Natural killer cell (primary cell): ENCODE results near the gene NT5C1A. TPM values are rescaled to one million over a fixed set of nuclear protein-coding genes. Genes with fewer than 3 reads are reported as not detected.

Experiments used
- ATAC-seq, 3 donors: fragments of 150-1000 bp in 2 of 3; fragments of 200-7000 bp in 1 of 3; cut with Tn5 transposase; 1 replicate in 1 of 3; 2 replicates in 2 of 3; pipeline ENCODE4 v1.10.0; 2021; ENCODE audit warnings: mild to moderate bottlenecking in 2 of 3, moderate library complexity in 2 of 3
- DNase-seq, 2 donors: peaks; one replicate each; pipeline versions ENCODE4 v3.0.0 to v3.0.0-alpha.2; 2013 to 2021; ENCODE audit warnings: mixed read lengths in 1 of 2
- H3K27ac ChIP-seq: one replicate; pipeline ENCODE4 v1.5.1; 2013; ENCODE audit warnings: mild to moderate bottlenecking, low read length
- H3K27me3 ChIP-seq: one replicate; pipeline ENCODE4 v1.6.1; 2013; ENCODE audit warnings: low read length; ENCODE audit not compliant: control insufficient read depth, insufficient read depth
- H3K36me3 ChIP-seq: one replicate; pipeline ENCODE4 v1.6.1; 2013; ENCODE audit warnings: low read length; ENCODE audit not compliant: control insufficient read depth, insufficient read depth
- H3K4me1 ChIP-seq: one replicate; pipeline ENCODE4 v1.6.1; 2013; ENCODE audit warnings: low read length; ENCODE audit not compliant: control insufficient read depth, insufficient read depth
- H3K4me3 ChIP-seq: one replicate; pipeline ENCODE4 v1.5.1; 2013; ENCODE audit warnings: low read length
- H3K9me3 ChIP-seq: one replicate; pipeline ENCODE4 v1.6.1; 2013; ENCODE audit warnings: low read length; ENCODE audit not compliant: control insufficient read depth, insufficient read depth
- H3K27ac Mint-ChIP-seq, 2 donors: one replicate each; pipeline ENCODE4 v1.8.0; 2022; ENCODE audit warnings: mild to moderate bottlenecking in 2 of 2, mixed read lengths in 2 of 2, moderate library complexity in 1 of 2
- H3K27me3 Mint-ChIP-seq, 2 donors: one replicate each; pipeline ENCODE4 v1.8.0; 2022; ENCODE audit warnings: low read depth in 2 of 2, mixed read lengths in 2 of 2
- H3K36me3 Mint-ChIP-seq: one replicate; pipeline ENCODE4 v1.8.0; 2022; ENCODE audit warnings: mixed read lengths
- H3K4me1 Mint-ChIP-seq, 2 donors: one replicate each; pipeline ENCODE4 v1.8.0; 2022; ENCODE audit warnings: mixed read lengths in 2 of 2
- H3K4me3 Mint-ChIP-seq: one replicate; pipeline ENCODE4 v1.8.0; 2022; ENCODE audit warnings: mild to moderate bottlenecking, moderate library complexity, mixed read lengths
- H3K9me3 Mint-ChIP-seq, 2 donors: one replicate each; pipeline ENCODE4 v1.8.0; 2022; ENCODE audit warnings: mixed read lengths in 2 of 2
- WGBS: methylation state at CpG from one replicate; pipeline ENCODE4 v1.1.7; 2013; ENCODE audit warnings: missing lambda C conversion rate; ENCODE audit not compliant: insufficient coverage; 5-methylcytosine and 5-hydroxymethylcytosine counted together
- intact Hi-C: fragments of 100-400 bp; cut with micrococcal nuclease; formaldehyde crosslinking; loops from one replicate; pipeline ENCODE4 v1.14.2; 2022
- total RNA-seq, 4 donors: library from RNA; stranded (reverse); fragments of 120-200 nt in 1 of 4; gene quantifications; one replicate each; pipeline versions ENCODE4 v1.2.3 to v1.2.4, GENCODE V29; 2013 to 2022
- TF ChIP-seq, protein P1 (sequence below): fragments of 200-600 bp; IDR thresholded peaks from one replicate; pipeline ENCODE4 v1.8.0; 2022; ENCODE audit warnings: antibody characterized with exemption

The NT5C1A gene
- total RNA-seq, 3 donors from 2014 or later (not counting 1 experiment from before 2014, with no cell fraction given): not detected

- peaks cover 14% of the 10 kb centered on the region for H3K4me1 ChIP-seq
- H3K9me3 ChIP-seq: no peaks in the 10 kb centered on the region
- H3K36me3 ChIP-seq: no peaks in the 10 kb centered on the region
- 40% methylated on average over 1 of the region's 1 CpG for WGBS
- Mint-ChIP-seq H3K27ac (no peak overlapping the region), H3K9me3 (no peaks in the 10 kb centered on the region), H3K4me3 (no peak overlapping the region), H3K4me1 (no peaks in the 10 kb centered on the region), H3K36me3 (no peaks in the 10 kb centered on the region), H3K27me3 (peaks cover 40 to 45% of the 10 kb centered on the region in 2 donors)
- intact Hi-C loops: no loop called here
- ATAC-seq: no peak
- peaks cover 14% of the 10 kb centered on the region for H3K27me3 ChIP-seq
- no peak for DNase-seq
- no peak overlapping the region for H3K4me3 ChIP-seq
- TF ChIP-seq, protein P1, sequence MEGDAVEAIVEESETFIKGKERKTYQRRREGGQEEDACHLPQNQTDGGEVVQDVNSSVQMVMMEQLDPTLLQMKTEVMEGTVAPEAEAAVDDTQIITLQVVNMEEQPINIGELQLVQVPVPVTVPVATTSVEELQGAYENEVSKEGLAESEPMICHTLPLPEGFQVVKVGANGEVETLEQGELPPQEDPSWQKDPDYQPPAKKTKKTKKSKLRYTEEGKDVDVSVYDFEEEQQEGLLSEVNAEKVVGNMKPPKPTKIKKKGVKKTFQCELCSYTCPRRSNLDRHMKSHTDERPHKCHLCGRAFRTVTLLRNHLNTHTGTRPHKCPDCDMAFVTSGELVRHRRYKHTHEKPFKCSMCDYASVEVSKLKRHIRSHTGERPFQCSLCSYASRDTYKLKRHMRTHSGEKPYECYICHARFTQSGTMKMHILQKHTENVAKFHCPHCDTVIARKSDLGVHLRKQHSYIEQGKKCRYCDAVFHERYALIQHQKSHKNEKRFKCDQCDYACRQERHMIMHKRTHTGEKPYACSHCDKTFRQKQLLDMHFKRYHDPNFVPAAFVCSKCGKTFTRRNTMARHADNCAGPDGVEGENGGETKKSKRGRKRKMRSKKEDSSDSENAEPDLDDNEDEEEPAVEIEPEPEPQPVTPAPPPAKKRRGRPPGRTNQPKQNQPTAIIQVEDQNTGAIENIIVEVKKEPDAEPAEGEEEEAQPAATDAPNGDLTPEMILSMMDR: no peak
- no peak overlapping the region for H3K27ac ChIP-seq
Measured at GRCh38 chr1:39696448-39696847, 24.5 kb upstream of the NT5C1A start.

DNA sequence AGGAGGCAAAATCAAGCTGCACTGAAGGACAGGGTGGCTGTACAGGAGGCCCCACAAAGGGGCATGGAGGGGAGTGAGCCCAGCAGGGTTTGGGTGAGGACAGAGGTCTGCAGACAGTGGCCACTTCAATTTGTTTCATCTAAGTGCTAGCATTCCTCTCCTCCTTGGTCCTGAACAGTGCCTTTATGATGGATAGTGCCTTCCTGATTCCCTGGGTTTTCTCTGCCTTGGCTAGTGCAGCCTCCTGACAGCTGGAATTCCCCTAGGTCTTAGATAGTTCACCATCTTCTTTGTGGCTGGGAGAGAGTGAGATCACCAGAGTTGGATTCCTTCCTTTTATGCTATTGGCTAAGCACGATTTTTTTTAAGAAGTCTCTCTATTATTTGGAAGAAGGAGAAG lies 23.1 kb upstream of the NT5C1A start:
- Histone ChIP-seq H3K27ac (no peak overlapping the region), H3K36me3 (no peaks in the 10 kb centered on the region), H3K4me3 (no peak overlapping the region), H3K9me3 (no peaks in the 10 kb centered on the region), H3K4me1 (peaks cover 25% of the 10 kb centered on the region), H3K27me3 (peaks cover 24% of the 10 kb centered on the region)
- H3K9me3 Mint-ChIP-seq: no peaks in the 10 kb centered on the region
- intact Hi-C loops: no loop called here
- no CpG with 5 or more reads among the region's 1 CpG for WGBS
- H3K4me1 Mint-ChIP-seq: peaks cover 7 to 14% of the 10 kb centered on the region in 2 donors
- ATAC-seq: no peak
- TF ChIP-seq, protein P1: no peak
- DNase-seq: no peak
- no peaks in the 10 kb centered on the region for H3K36me3 Mint-ChIP-seq
- no peak overlapping the region for H3K27ac Mint-ChIP-seq
- H3K27me3 Mint-ChIP-seq: peaks cover 42 to 50% of the 10 kb centered on the region in 2 donors
- no peak overlapping the region for H3K4me3 Mint-ChIP-seq

- Histone ChIP-seq H3K9me3 (no peaks in the 10 kb centered on the region), H3K27me3 (peaks cover 34% of the 10 kb centered on the region), H3K4me1 (peaks cover 25% of the 10 kb centered on the region), H3K4me3 (no peak overlapping the region), H3K27ac (no peak overlapping the region), H3K36me3 (no peaks in the 10 kb centered on the region)
- TF ChIP-seq, protein P1: no peak
- Mint-ChIP-seq H3K27me3 (peaks cover 45 to 55% of the 10 kb centered on the region in 2 donors), H3K4me3 (no peak overlapping the region), H3K36me3 (no peaks in the 10 kb centered on the region), H3K4me1 (peaks cover 7 to 14% of the 10 kb centered on the region in 2 donors), H3K27ac (no peak overlapping the region), H3K9me3 (no peaks in the 10 kb centered on the region)
- no peak for ATAC-seq
- intact Hi-C loops: no loop called here
- no peak for DNase-seq
- WGBS: 100% methylated on average over 1 of the region's 1 CpG
Measured at GRCh38 chr1:39694026-39694425, 22.1 kb upstream of the NT5C1A start.
